Endometrial microvascular endothelial cells (primary cell): ENCODE data around the gene PIGO. TPM values are rescaled to one million over a fixed set of nuclear protein-coding genes. Genes with fewer than 3 reads are reported as not detected.

Experiments used
- in situ Hi-C: cut with HindIII; loops from 2 replicates; pipeline ENCODE4 v1.10.0; 2017; ENCODE audit warnings: low sequenced_read_pairs, low pct_unique_long_range_greater_than_20kb; ENCODE audit errors: inconsistent ontology term
- total RNA-seq: library from RNA; depleted of rRNA; stranded (reverse); fragments of >200 nt; gene quantifications from one replicate; pipeline ENCODE4 v1.2.3, GENCODE V29; 2015; ENCODE audit errors: inconsistent ontology term

The PIGO gene
- total RNA-seq, 1 donor from 2014 or later = 18.3 TPM

DNA sequence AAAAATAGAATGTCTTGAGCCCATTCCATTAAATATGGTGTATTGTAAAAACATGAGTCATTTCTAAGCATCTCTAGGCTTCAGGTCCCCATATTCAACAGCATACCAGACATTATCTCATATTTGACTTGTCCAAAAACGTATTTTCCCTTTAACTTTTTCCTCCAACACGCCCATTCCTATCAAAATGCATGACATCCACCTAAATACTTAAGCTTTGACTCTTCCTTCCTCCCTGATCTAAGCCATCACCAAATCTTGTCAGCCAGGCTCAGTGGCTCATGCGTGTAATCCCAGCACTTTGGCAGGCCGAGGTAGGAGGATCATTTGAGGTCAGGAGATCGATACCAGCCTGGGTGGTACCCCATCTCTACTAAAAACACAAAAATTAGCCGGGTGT is 47.9 kb downstream of the PIGO start:
- in situ Hi-C loops = no loop called here

DNA sequence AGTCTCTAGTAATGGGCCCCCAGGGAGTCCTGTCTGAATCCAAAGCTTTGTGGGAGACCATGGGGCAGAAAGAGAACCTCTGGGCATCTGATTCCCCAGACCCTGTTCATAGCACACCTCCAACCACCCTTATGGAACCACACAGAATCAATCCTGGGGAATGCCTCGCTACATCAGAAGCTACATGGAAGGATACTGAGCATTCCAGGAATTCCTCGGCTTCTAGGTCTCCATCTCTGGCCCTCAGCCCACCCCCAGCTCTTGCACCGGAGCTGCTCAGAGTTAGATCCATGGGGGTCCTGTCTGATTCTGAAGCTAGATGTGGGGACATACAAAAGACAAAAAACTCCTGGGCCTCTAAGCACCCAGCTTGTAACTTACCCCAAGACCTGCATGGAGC is 52.3 kb downstream of the PIGO start:
- in situ Hi-C loops = no loop called here

- in situ Hi-C loops = no loop called here
Observed at GRCh38 chr9:35042891-35043545, 53.4 kb downstream of the PIGO start.

DNA sequence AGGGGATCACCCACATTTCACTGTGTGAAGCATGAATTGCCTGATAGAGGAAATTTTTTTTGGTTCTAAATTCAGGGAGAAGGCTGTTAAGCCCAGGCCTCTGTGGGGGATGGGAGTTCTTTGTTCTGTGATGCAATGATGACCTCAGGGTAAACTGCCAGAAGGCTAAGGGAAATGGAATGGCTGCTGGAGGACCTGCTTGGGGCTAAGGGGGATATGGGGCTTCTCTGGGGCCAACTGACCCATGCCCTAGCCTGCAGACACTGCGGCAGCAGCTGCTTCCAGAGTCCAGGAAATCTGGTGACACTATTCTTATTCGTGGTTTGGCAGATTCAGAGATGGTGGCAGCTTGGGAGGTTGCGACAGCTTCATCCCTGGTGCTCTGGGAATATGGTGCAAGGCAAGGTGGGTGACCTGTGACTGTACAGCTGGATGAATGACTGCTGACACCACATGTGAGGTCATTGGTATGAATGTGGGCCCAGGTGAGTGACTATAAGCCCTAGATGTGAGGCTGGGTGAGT is 54.2 kb downstream of the PIGO start:
- in situ Hi-C loops = no loop called here

Other genes with a start within 250 kb of the PIGO start
- gene PHF24, start 138.3 kb downstream of the PIGO start, total RNA-seq = not detected
- gene DNAJB5, start 106.8 kb downstream of the PIGO start, total RNA-seq = 8.8 TPM
- 424 TPM for gene VCP, start 24.0 kb downstream of the PIGO start, total RNA-seq
- 22.2 TPM for gene FANCG, start 16.6 kb downstream of the PIGO start, total RNA-seq
- 223 TPM for gene STOML2, start 6.5 kb upstream of the PIGO start, total RNA-seq
- gene ATOSB, start 19.3 kb upstream of the PIGO start, total RNA-seq = 34.6 TPM
- 38.5 TPM for gene UNC13B, start 65.4 kb upstream of the PIGO start, total RNA-seq